GM12878 (cell line): ENCODE measurements around the gene EIF2B1. TPM values are rescaled to one million over a fixed set of nuclear protein-coding genes. Genes with fewer than 3 reads are reported as not detected.

Experiments
- ATAC-seq: fragments of 200-7000 bp; cut with Tn5 transposase; 3 replicates; pipeline ENCODE4 v1.9.1; 2020; ENCODE audit warnings: mild to moderate bottlenecking, moderate library complexity
- BruUV-seq: library from RNA; stranded (reverse); fragments of 400-500 nt; replicated peaks from 2 replicates; lab custom pipeline; 2021; lab: Mats Ljungman, UMichigan
- CTCF ChIA-PET: fragments of 300-600 bp; sonication (Branson Sonifier 250); formaldehyde crosslinking; extraction: SDS; loops from one replicate; lab custom pipeline; 2021; ENCODE audit warnings: inconsistent platforms; lab: Yijun Ruan, JAX
- POLR2A ChIA-PET: fragments of 350-600 bp; formaldehyde crosslinking; extraction: SDS; loops from one replicate; lab custom pipeline; 2021; ENCODE audit warnings: inconsistent platforms; lab: Charles Lee
- RAD21 ChIA-PET: fragments of 300-600 bp; sonication (Branson Sonifier 250); formaldehyde crosslinking; loops from one replicate; lab custom pipeline; 2023; ENCODE audit warnings: antibody characterized with exemption; ENCODE audit not compliant: unreplicated experiment; lab: Charles Lee
- SMC1A ChIA-PET: fragments of 300-600 bp; sonication (Branson Sonifier 250); formaldehyde crosslinking; loops from one replicate; lab custom pipeline; 2023; ENCODE audit not compliant: unreplicated experiment, uncharacterized antibody; lab: Charles Lee
- DNase-seq: peaks from one replicate; pipeline ENCODE4 v3.0.0-alpha.2; 2011; ENCODE audit warnings: low read depth, low spot score
- FAIRE-seq: peaks from 3 replicates; lab custom pipeline; 2011; peaks lifted over from hg19 to GRCh38; lab: Jason Lieb, UNC
- H2AFZ ChIP-seq: 2 replicates; pipeline ENCODE4 v1.6.0; 2011; ENCODE audit warnings: low read depth, low read length, control low read depth; ENCODE audit not compliant: control insufficient read depth
- H3K27ac ChIP-seq: 2 replicates; pipeline ENCODE4 v1.5.1; 2011; ENCODE audit warnings: control low read depth; ENCODE audit not compliant: control insufficient read depth, insufficient read depth
- H3K27me3 ChIP-seq, 2 experiments: replicated peaks in 1 of 2; 2 replicates each; pipeline versions ENCODE4 v1.6.0 to v1.6.1; 2011; ENCODE audit warnings: low read length in 1 of 2; ENCODE audit not compliant: control insufficient read depth in 2 of 2, insufficient read depth in 2 of 2
- H3K36me3 ChIP-seq, 2 experiments: 2 replicates each; pipeline ENCODE4 v1.5.1; 2011; ENCODE audit warnings: low read length in 1 of 2; ENCODE audit not compliant: control insufficient read depth in 2 of 2, insufficient read depth in 2 of 2
- H3K4me1 ChIP-seq: 2 replicates; pipeline ENCODE4 v1.6.1; 2011; ENCODE audit warnings: mild to moderate bottlenecking, low read length, moderate library complexity, mixed read lengths; ENCODE audit not compliant: control insufficient read depth, insufficient read depth
- H3K4me2 ChIP-seq: 2 replicates; pipeline ENCODE4 v1.6.0; 2011; ENCODE audit warnings: control low read depth; ENCODE audit not compliant: control insufficient read depth, insufficient read depth
- H3K4me3 ChIP-seq: fragments of 200-600 bp; sonication (generic); 2 replicates; pipeline ENCODE4 v1.5.1; 2016
- H3K79me2 ChIP-seq: 2 replicates; pipeline ENCODE4 v1.6.0; 2011; ENCODE audit warnings: low read length; ENCODE audit not compliant: control insufficient read depth, insufficient read depth
- H3K9ac ChIP-seq: 2 replicates; pipeline ENCODE4 v1.8.0; 2011; ENCODE audit warnings: low read length, control low read depth, mixed read lengths; ENCODE audit not compliant: control insufficient read depth, insufficient read depth
- H3K9me3 ChIP-seq: replicated peaks from 3 replicates; pipeline ENCODE4 v1.5.1; 2011; ENCODE audit warnings: mild to moderate bottlenecking, low read length; ENCODE audit not compliant: control insufficient read depth, insufficient read depth
- H4K20me1 ChIP-seq: 2 replicates; pipeline ENCODE4 v1.6.0; 2011; ENCODE audit not compliant: control insufficient read depth, insufficient read depth
- NFYB ChIP-seq: IDR thresholded peaks from 2 replicates; pipeline ENCODE4 v1.6.1; 2011; ENCODE audit warnings: low read depth, mild to moderate bottlenecking, low read length, improper control_type of control experiment, moderate library complexity; ENCODE audit not compliant: insufficient read depth
- POLR2AphosphoS5 ChIP-seq: IDR thresholded peaks from 2 replicates; pipeline ENCODE4 v1.6.1; 2011; ENCODE audit warnings: mild to moderate bottlenecking, low read length, inconsistent platforms
- RFX5 ChIP-seq: IDR thresholded peaks from 2 replicates; pipeline ENCODE4 v1.6.1; 2011; ENCODE audit warnings: low read depth, low read length, improper control_type of control experiment
- YY1 ChIP-seq: IDR thresholded peaks from 2 replicates; pipeline ENCODE4 v1.6.1; 2011; ENCODE audit warnings: low read depth, mild to moderate bottlenecking, low read length
- WGBS: methylation state at CpG from one replicate; pipeline ENCODE4 v1.1.6; 2016; ENCODE audit warnings: low lambda C conversion rate; ENCODE audit not compliant: insufficient replicate concordance, insufficient coverage; ENCODE audit errors: missing lambda C conversion rate; 5-methylcytosine and 5-hydroxymethylcytosine counted together
- in situ Hi-C: fragments of 300-500 bp; cut with MboI; formaldehyde crosslinking; loops from 9 replicates; pipeline ENCODE4 v1.14.3; 2018; ENCODE audit warnings: mixed read lengths
- intact Hi-C: fragments of 100-400 bp; cut with micrococcal nuclease; formaldehyde crosslinking; loops from one replicate; pipeline ENCODE4 v1.14.2; 2022; ENCODE audit not compliant: unreplicated experiment
- polyA plus RNA-seq, 11 experiments: library from polyadenylated mRNA; depleted of rRNA in 4 of 11; unstranded in 6 of 11; stranded (reverse) in 5 of 11; fragments of >200 nt; fragmentation: Nextera tagmentation in 4 of 11; fragmentation: Illumina TruSeq in 1 of 11; extraction: Ambion mirVana in 4 of 11; extraction: Trizol in 1 of 11; gene quantifications; 1 replicate in 1 of 11; 2 replicates in 10 of 11; pipeline versions ENCODE4 v1.2.1 to v1.2.3, GENCODE V29; 2011 to 2016; ENCODE audit warnings: inconsistent platforms in 2 of 11, missing spikeins in 2 of 11, low read depth in 1 of 11
- total RNA-seq, 4 experiments: library from RNA; depleted of rRNA in 3 of 4; stranded (reverse); fragments of >200 nt in 3 of 4; fragmentation: Illumina TruSeq in 1 of 4; extraction: Trizol in 1 of 4; gene quantifications; 2 replicates each; pipeline versions ENCODE4 v1.2.1 to v1.2.3, GENCODE V29; 2013 to 2021

EIF2B1 gene
- total and polyA plus RNA-seq, 10 of the 15 experiments (the other 5 are each of a cell fraction or from before 2014, with no cell fraction given): 17.6 to 131 (median 49.1) TPM

DNA sequence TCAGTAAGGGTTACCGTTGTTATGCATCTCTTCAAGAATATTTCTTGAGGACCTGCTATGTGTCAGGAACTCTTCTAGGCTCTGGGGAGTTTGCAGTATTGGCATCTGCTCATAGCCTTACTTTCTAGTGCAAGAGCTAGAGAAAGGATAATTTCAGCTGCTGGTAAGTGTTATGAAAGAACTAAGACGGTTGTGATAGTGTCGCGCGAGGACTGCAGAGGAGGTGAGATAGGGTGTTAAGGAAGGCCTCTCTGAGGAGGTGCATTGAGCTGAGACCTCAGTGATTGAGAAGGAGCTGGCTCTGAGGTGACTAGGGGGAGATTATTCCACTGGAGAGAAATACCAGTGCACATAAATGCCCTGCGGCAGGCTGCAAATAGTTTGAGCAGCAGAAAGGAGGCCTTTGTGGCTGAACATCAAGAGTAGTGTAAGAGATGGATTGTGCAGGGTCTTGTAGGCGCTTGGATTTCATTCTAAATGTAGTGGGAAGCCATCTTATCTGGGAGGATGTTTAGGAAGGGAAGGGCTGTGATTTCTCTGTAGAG lies 30.8 kb downstream of the EIF2B1 start:
- DNase-seq: no peak
- TF ChIP-seq NFYB (no peak), YY1 (0 out of 2 replicates have a peak, but pooled peaks have one; percentile 8), POLR2AphosphoS5 (0 out of 2 replicates have a peak, but pooled peaks have one; percentile 9), RFX5 (0 out of 2 replicates have a peak, but pooled peaks have one; percentile 10)
- POLR2A ChIA-PET: interaction anchor here (0.6 to 1.1 kb wide), 4 partner anchors 22 to 369 kb away, joined by 3 to 9 read pairs (median 4); no protein-coding TSS in a partner anchor
- CTCF ChIA-PET: interaction anchor here (0.7 to 4.0 kb wide), 14 partner anchors 13 to 382 kb away, joined by 3 to 21 read pairs (median 4); partner anchors contain the start of genes ATP6V0A2, DNAH10 and SNRNP35
- SMC1A ChIA-PET: interaction anchor here (0.7 to 1.5 kb wide), 11 partner anchors 9 to 628 kb away, joined by 3 to 7 read pairs (median 4); partner anchors contain the start of genes EIF2B1, GTF2H3 and OGFOD2
- Histone ChIP-seq H3K4me1 (peaks cover 4% of the 10 kb centered on the region; the same call in 1 of the 2 replicates), H3K27me3 (no peaks in the 10 kb centered on the region), H3K4me3 (peak overlapping the region; percentile 80), H3K27ac (peak overlapping the region; percentile 92), H2AFZ (peak overlapping the region; percentile 76; the same call in 1 of the 2 replicates), H3K79me2 (peaks cover 46% of the 10 kb centered on the region), H4K20me1 (no peaks in the 10 kb centered on the region), H3K9me3 (no peaks in the 10 kb centered on the region), H3K36me3 (peaks cover 4 to 21% of the 10 kb centered on the region in 2 experiments), H3K4me2 (peak overlapping the region; percentile 93), H3K9ac (peak overlapping the region; percentile 94)
- in situ Hi-C loops: no loop called here
- peak; percentile 45 for ATAC-seq
- RAD21 ChIA-PET: interaction anchor here (0.7 to 1.6 kb wide), 7 partner anchors 15 to 237 kb away, joined by 3 to 8 read pairs (median 4); partner anchors contain the start of genes ATP6V0A2, DNAH10 and KMT5A
- BruUV-seq: TSS peak; percentile 67
- under 1% methylated on average over 7 of the region's 7 CpGs for WGBS
- no peak for FAIRE-seq
- intact Hi-C loops: no loop called here
